Lung (tissue), 12 donors: ENCODE data around the gene DLG2. TPM values are rescaled to one million over a fixed set of nuclear protein-coding genes. Genes with fewer than 3 reads are reported as not detected.
A peak's percentile ranks its signal among the peaks of the same experiment; 100 is the strongest.

ENCODE experiments used
- ATAC-seq: fragments of 200-7000 bp; cut with Tn5 transposase; one replicate; pipeline ENCODE4 v1.9.1; 2020; ENCODE audit warnings: moderate number of reproducible peaks; ENCODE audit not compliant: insufficient read depth, low FRiP score
- DNase-seq, 3 donors: peaks; one replicate each; pipeline ENCODE4 v3.0.0-alpha.2; 2013 to 2017
- H3K27ac ChIP-seq, 2 donors: one replicate each; pipeline ENCODE4 v1.5.1; 2013; ENCODE audit warnings: mild to moderate bottlenecking in 2 of 2, moderate library complexity in 2 of 2, control low read depth in 1 of 2, inconsistent platforms in 1 of 2, low read depth in 1 of 2, low read length in 1 of 2
- H3K27me3 ChIP-seq, 3 donors: one replicate each; pipeline ENCODE4 v1.5.1; 2013; ENCODE audit warnings: low read length in 2 of 3; ENCODE audit not compliant: control insufficient read depth in 3 of 3, insufficient read depth in 3 of 3
- H3K36me3 ChIP-seq, 4 donors: one replicate each; pipeline ENCODE4 v1.5.1; 2013; ENCODE audit warnings: low read length in 4 of 4, mild to moderate bottlenecking in 1 of 4, moderate library complexity in 1 of 4; ENCODE audit not compliant: control insufficient read depth in 4 of 4, insufficient read depth in 4 of 4
- H3K4me1 ChIP-seq, 5 donors: one replicate each; pipeline ENCODE4 v1.5.1; 2013; ENCODE audit warnings: low read length in 5 of 5, mild to moderate bottlenecking in 2 of 5, moderate library complexity in 1 of 5; ENCODE audit not compliant: control insufficient read depth in 5 of 5, insufficient read depth in 5 of 5
- H3K4me3 ChIP-seq: one replicate; pipeline ENCODE4 v1.5.1; 2013; ENCODE audit warnings: mild to moderate bottlenecking, control low read depth, moderate library complexity
- H3K9ac ChIP-seq, 2 donors: one replicate each; pipeline ENCODE4 v1.5.1; 2013; ENCODE audit warnings: low read length in 2 of 2, control low read depth in 1 of 2; ENCODE audit not compliant: insufficient read depth in 1 of 2
- H3K9me3 ChIP-seq, 4 donors: one replicate each; pipeline ENCODE4 v1.5.1; 2013; ENCODE audit warnings: low read length in 3 of 4, mild to moderate bottlenecking in 1 of 4, moderate library complexity in 1 of 4; ENCODE audit not compliant: control insufficient read depth in 4 of 4, insufficient read depth in 3 of 4
- CTCF ChIP-seq: IDR thresholded peaks from 2 replicates; pipeline ENCODE4 v1.5.1; 2012; ENCODE audit warnings: mild to moderate bottlenecking; ENCODE audit errors: control extremely low read depth, extremely low read depth
- WGBS, 2 donors: extraction: QIAGEN DNeasy Blood & Tissue Kit; methylation state at CpG; one replicate each; pipeline ENCODE4 v1.1.7; 2013; 5-methylcytosine and 5-hydroxymethylcytosine counted together
- polyA plus RNA-seq, 2 donors: library from polyadenylated mRNA; stranded (reverse); fragments of 200-250 nt; gene quantifications; one replicate each; pipeline ENCODE4 v1.2.1, GENCODE V29; 2013
- total RNA-seq, 2 donors: library from RNA; depleted of rRNA in 1 of 2; stranded (reverse); fragments of >200 nt in 1 of 2; gene quantifications; one replicate each; pipeline ENCODE4 v1.2.1, GENCODE V29; 2014 to 2021
- donor health status: control.
- donor health status: control.
- donor health status: Bipolar disorder and iron deficiency.
- donor health status: healthy.
- donor health status: DM: yes; HTN: yes; CAD: no.

DLG2 gene
- total and polyA plus RNA-seq, 4 donors = 0.32 to 24.1 (median 5.4) TPM

DNA sequence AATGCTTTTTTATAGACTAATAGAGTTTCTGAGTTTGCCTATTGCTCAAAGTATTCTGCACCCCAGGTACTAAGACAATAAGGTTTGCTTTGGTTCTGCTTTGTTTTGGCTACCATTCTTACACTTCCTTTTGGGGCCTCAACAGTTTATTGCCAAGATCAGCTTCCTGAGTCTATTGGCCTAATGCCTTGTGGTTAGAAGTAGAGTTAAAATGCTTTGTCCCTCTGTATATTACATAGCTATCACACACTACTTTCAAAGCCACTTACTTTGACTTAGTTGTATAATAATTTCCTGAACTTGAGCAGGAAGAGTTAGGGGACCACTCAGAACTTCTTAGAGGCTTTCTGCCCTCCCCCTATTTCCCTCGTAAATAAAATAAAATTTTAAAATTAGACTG lies 96.5 kb downstream of the DLG2 start:
- Histone ChIP-seq H3K4me1 (peaks cover 0 to 10% (median 0%) of the 10 kb centered on the region in 5 donors), H3K36me3 (peaks cover 0 to 6% (median 0%) of the 10 kb centered on the region in 4 donors), H3K4me3 (no peak overlapping the region), H3K27me3 (no peaks in the 10 kb centered on the region), H3K9ac (no peak overlapping the region), H3K27ac (no peak overlapping the region), H3K9me3 (peaks cover 0 to 5% (median 0%) of the 10 kb centered on the region in 4 donors)
- TF ChIP-seq CTCF = no peak
- 24 to 56% methylated on average over 1 of the region's 1 CpG for WGBS, 2 donors
- DNase-seq (peak in 2 of 3 donors; percentile 26 to 45), ATAC-seq (no peak)

GRCh38 chr11:85526564-85526963 lies 100.6 kb downstream of the DLG2 start:
- Histone ChIP-seq H3K9me3 (peaks cover 0 to 7% (median 2%) of the 10 kb centered on the region in 4 donors), H3K27ac (no peak overlapping the region), H3K4me1 (peaks cover 0 to 9% (median 0%) of the 10 kb centered on the region in 5 donors), H3K4me3 (no peak overlapping the region), H3K9ac (no peak overlapping the region), H3K36me3 (peaks cover 0 to 4% (median 0%) of the 10 kb centered on the region in 4 donors), H3K27me3 (no peaks in the 10 kb centered on the region)
- ATAC-seq (no peak), DNase-seq (no peak)
- TF ChIP-seq CTCF = no peak

DNA sequence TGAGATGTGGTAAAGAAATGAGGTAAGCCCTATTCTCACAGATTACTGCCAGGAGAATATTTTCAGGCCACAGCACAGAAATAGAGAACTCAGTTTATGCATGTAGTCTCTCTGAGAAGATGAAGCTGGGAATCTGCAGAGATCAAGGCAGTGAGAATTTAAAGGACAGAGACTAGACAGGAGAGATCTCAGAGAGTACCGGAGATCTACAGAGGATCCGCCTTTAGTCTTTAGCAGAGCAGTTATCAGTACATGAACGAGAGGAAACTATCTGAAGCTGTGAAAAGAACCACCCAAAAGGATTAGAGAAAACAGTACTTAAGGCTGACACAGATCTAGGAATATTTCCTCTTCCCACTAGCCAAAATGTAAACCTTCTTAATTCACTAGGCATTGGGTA lies 101.5 kb downstream of the DLG2 start:
- H3K27me3 ChIP-seq = no peaks in the 10 kb centered on the region
- WGBS, 2 donors = 75 to 78% methylated on average over 3 of the region's 3 CpGs
- H3K36me3 ChIP-seq = peaks cover 0 to 4% (median 0%) of the 10 kb centered on the region in 4 donors
- no peak overlapping the region for H3K9ac ChIP-seq
- peaks cover 0 to 7% (median 2%) of the 10 kb centered on the region in 4 donors for H3K9me3 ChIP-seq
- TF ChIP-seq CTCF = no peak
- peaks cover 0 to under 1% (median 0%) of the 10 kb centered on the region in 5 donors for H3K4me1 ChIP-seq
- ATAC-seq (no peak), DNase-seq (no peak)
- H3K4me3 ChIP-seq = no peak overlapping the region
- no peak overlapping the region for H3K27ac ChIP-seq

GRCh38 chr11:85517272-85517671 lies 109.9 kb downstream of the DLG2 start:
- no peak overlapping the region for H3K9ac ChIP-seq
- no peak overlapping the region for H3K4me3 ChIP-seq
- DNase-seq (no peak), ATAC-seq (no peak)
- no peaks in the 10 kb centered on the region for H3K27me3 ChIP-seq
- TF ChIP-seq CTCF = no peak
- no peaks in the 10 kb centered on the region for H3K36me3 ChIP-seq
- H3K9me3 ChIP-seq = peaks cover 0 to 8% (median 4%) of the 10 kb centered on the region in 4 donors
- H3K27ac ChIP-seq = no peak overlapping the region
- no peaks in the 10 kb centered on the region for H3K4me1 ChIP-seq
